ENCODE results near the gene KANSL1. TPM values are rescaled to one million over a fixed set of nuclear protein-coding genes. Genes with fewer than 3 reads are reported as not detected.

The KANSL1 gene
- polyA plus RNA-seq, 1 donor from 2014 or later, result 65.0 TPM

- no peak overlapping the region for H3K9ac ChIP-seq (ENCODE audit: low read length)
- no peak overlapping the region for H3K27ac ChIP-seq (ENCODE audit: low read length)
- H3K79me2 ChIP-seq (replicated peaks; ENCODE audit: insufficient read depth, low read length), result no peaks in the 10 kb centered on the region
- no peaks in the 10 kb centered on the region for H3F3A ChIP-seq (ENCODE audit: insufficient read depth, low read length, poor library complexity, severe bottlenecking)
- TF ChIP-seq RAD21 (conservative IDR thresholded peaks at IDR 0.05), result no peak
- TF ChIP-seq SMC3 (conservative IDR thresholded peaks at IDR 0.05; ENCODE audit: poor library complexity), result no peak
- TF ChIP-seq TAF1 (IDR thresholded peaks at IDR 0.05; ENCODE audit: low read depth), result no peak
- no peak for TF ChIP-seq MXI1 (conservative IDR thresholded peaks at IDR 0.05; ENCODE audit: poor library complexity, severe bottlenecking)
- no peak for TF ChIP-seq EZH2 (IDR thresholded peaks at IDR 0.05; ENCODE audit: borderline replicate concordance, insufficient read depth, low read length, poor library complexity, severe bottlenecking)
- no peak for TF ChIP-seq CTCF (IDR thresholded peaks at IDR 0.05; ENCODE audit: poor library complexity, severe bottlenecking)
- no peak for TF ChIP-seq REST (IDR thresholded peaks at IDR 0.05; ENCODE audit: borderline replicate concordance)
- H3K9me2 ChIP-seq (ENCODE audit: insufficient read depth, low read length), result no peaks in the 10 kb centered on the region
- H3K36me3 ChIP-seq (ENCODE audit: insufficient read depth, low read length), result peaks cover 6% of the 10 kb centered on the region
- H2AFZ ChIP-seq (ENCODE audit: low read depth, low read length), result no peak overlapping the region
- no peaks in the 10 kb centered on the region for H4K20me1 ChIP-seq (ENCODE audit: insufficient read depth)
- H3K27me3 ChIP-seq (ENCODE audit: insufficient read depth, low read depth, low read length), result no peaks in the 10 kb centered on the region
- H3K4me3 ChIP-seq (ENCODE audit: low read length), result no peak overlapping the region
- H3K9me3 ChIP-seq (ENCODE audit: low read length), result no peaks in the 10 kb centered on the region
- no peak overlapping the region for H3K4me2 ChIP-seq (ENCODE audit: low read length)
Measured at GRCh38 chr17:46000757-46001156, 192.5 kb downstream of the KANSL1 start.

GRCh38 chr17:46000292-46000691, 192.9 kb downstream of the KANSL1 start:
- H3K9me3 ChIP-seq (ENCODE audit: low read length), result no peaks in the 10 kb centered on the region
- no peaks in the 10 kb centered on the region for H3F3A ChIP-seq (ENCODE audit: insufficient read depth, low read length, poor library complexity, severe bottlenecking)
- no peaks in the 10 kb centered on the region for H3K79me2 ChIP-seq (replicated peaks; ENCODE audit: insufficient read depth, low read length)
- peaks cover under 1% of the 10 kb centered on the region for H3K36me3 ChIP-seq (ENCODE audit: insufficient read depth, low read length)
- no peak overlapping the region for H3K4me2 ChIP-seq (ENCODE audit: low read length)
- H2AFZ ChIP-seq (ENCODE audit: low read depth, low read length), result no peak overlapping the region
- H4K20me1 ChIP-seq (ENCODE audit: insufficient read depth), result no peaks in the 10 kb centered on the region
- H3K27ac ChIP-seq (ENCODE audit: low read length), result no peak overlapping the region
- TF ChIP-seq POLR2AphosphoS5 (IDR thresholded peaks at IDR 0.05) (no peak), RAD21 (conservative IDR thresholded peaks at IDR 0.05) (no peak), TAF1 (IDR thresholded peaks at IDR 0.05; ENCODE audit: low read depth) (no peak), SMC3 (conservative IDR thresholded peaks at IDR 0.05; ENCODE audit: poor library complexity) (no peak), EP300 (conservative IDR thresholded peaks at IDR 0.05; ENCODE audit: poor library complexity, severe bottlenecking) (no peak), MXI1 (conservative IDR thresholded peaks at IDR 0.05; ENCODE audit: poor library complexity, severe bottlenecking) (no peak), REST (IDR thresholded peaks at IDR 0.05; ENCODE audit: borderline replicate concordance) (no peak), CTCF (IDR thresholded peaks at IDR 0.05; ENCODE audit: poor library complexity, severe bottlenecking) (no peak), EZH2 (IDR thresholded peaks at IDR 0.05; ENCODE audit: borderline replicate concordance, insufficient read depth, low read length, poor library complexity, severe bottlenecking) (no peak)
- H3K9ac ChIP-seq (ENCODE audit: low read length), result no peak overlapping the region
- H3K9me2 ChIP-seq (ENCODE audit: insufficient read depth, low read length), result no peaks in the 10 kb centered on the region
- H3K27me3 ChIP-seq (ENCODE audit: insufficient read depth, low read depth, low read length), result no peaks in the 10 kb centered on the region
- H3K4me3 ChIP-seq (ENCODE audit: low read length), result no peak overlapping the region
